ENCODE data around the gene RETREG3. TPM values are rescaled to one million over a fixed set of nuclear protein-coding genes. Genes with fewer than 3 reads are reported as not detected.
A peak's percentile ranks its signal among the peaks of the same experiment; 100 is the strongest.

RETREG3 gene
- total and polyA plus RNA-seq, 2 of the 13 experiments (the other 11 are each of a cell fraction or from before 2014, with no cell fraction given) = 47.0 to 55.8 TPM

GRCh38 chr17:42561897-42562387 lies 47.2 kb downstream of the RETREG3 start, which contains the start of gene COASY (continued):
- TF ChIP-seq ZNF367 (CRISPR knock-in tag; IDR thresholded peaks at IDR 0.05; ENCODE audit: borderline replicate concordance) (peak; percentile 33; the same call in 1 of the 2 replicates), E2F1 (CRISPR knock-in tag; IDR thresholded peaks at IDR 0.05) (no peak), HOXA3 (CRISPR knock-in tag; IDR thresholded peaks at IDR 0.05) (peak; percentile 95), ZNF589 (CRISPR knock-in tag; conservative IDR thresholded peaks at IDR 0.05) (peak; percentile 92; the same call in 1 of the 2 replicates), ZBTB40 (IDR thresholded peaks at IDR 0.05) (no peak), ZBTB40 (CRISPR knock-in tag; IDR thresholded peaks at IDR 0.05) (peak; percentile 76; the same call in 1 of the 2 replicates), YY1 (IDR thresholded peaks at IDR 0.05; ENCODE audit: insufficient read depth, insufficient replicate concordance, low read depth, low read length) (peak; percentile 82), JARID2 (CRISPR knock-in tag; IDR thresholded peaks at IDR 0.05; ENCODE audit: insufficient replicate concordance) (peak; percentile 47), ZNF577 (CRISPR knock-in tag; IDR thresholded peaks at IDR 0.05; ENCODE audit: borderline replicate concordance, low read depth) (no peak; the same call in 1 of the 2 replicates), ZFP37 (CRISPR knock-in tag; IDR thresholded peaks at IDR 0.05; ENCODE audit: borderline replicate concordance) (peak; percentile 75), ETS1 (CRISPR knock-in tag; IDR thresholded peaks at IDR 0.05) (0 out of 2 replicates have a peak, but pooled peaks have one; percentile 39), GATAD1 (CRISPR knock-in tag; IDR thresholded peaks at IDR 0.05) (peak; percentile 97), MIER2 (CRISPR knock-in tag; IDR thresholded peaks at IDR 0.05) (0 out of 2 replicates have a peak, but pooled peaks have one; percentile 75), TAF15 (IDR thresholded peaks at IDR 0.05; ENCODE audit: low read depth, low read length, poor library complexity, severe bottlenecking) (no peak), ZNF446 (CRISPR knock-in tag; IDR thresholded peaks at IDR 0.05) (no peak; the same call in 1 of the 2 replicates)

All from HepG2 (cell line).